ENCODE results near the gene POLD1. TPM values are rescaled to one million over a fixed set of nuclear protein-coding genes. Genes with fewer than 3 reads are reported as not detected.
"Not testable (repeated sequence)": the region's sequence is repeated elsewhere in the genome, so short reads cannot be mapped to it uniquely, and the experiment has no call there.

Gene POLD1
- total RNA-seq, 4 donors from 2014 or later: 7.2 to 13.7 (median 10.3) TPM

DNA sequence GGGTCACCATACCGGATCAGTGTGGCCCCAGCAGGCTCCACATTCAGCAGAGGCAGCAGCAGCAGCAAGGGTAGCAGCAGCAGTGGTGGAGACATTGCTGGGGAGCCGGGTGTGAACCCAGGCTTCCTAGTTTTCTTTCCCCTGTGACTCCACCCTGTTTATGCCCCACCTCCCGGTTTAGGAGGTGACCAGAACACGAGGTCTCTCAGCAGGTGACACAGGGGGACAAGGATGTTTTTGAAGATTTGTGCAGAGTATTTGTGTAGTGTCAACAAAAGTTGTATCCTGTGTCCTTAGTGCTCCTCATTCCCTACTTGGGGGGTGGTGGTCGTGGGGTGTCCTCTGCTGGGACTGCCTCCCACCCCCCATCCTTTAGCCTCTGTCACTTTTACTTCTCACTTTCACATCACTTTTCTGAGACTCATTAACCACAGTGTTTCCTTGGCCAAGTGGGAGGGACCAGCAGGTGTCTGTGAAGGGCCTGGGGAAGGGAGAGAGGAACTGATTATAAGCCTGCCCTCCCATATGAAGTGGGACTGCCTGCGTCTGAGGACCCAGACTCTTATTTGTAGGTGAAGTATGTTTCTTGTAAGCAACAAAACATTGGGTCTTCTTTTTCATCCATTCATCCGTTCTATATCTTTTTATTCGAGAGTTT, 39.4 kb upstream of the POLD1 start:
- ATAC-seq: no peak
- TF ChIP-seq POLR2A (IDR thresholded peaks at IDR 0.05) (no peak), EP300 (IDR thresholded peaks at IDR 0.05) (no peak), POLR2AphosphoS5 (IDR thresholded peaks at IDR 0.05) (no peak)
- TF ChIP-seq, protein P1, sequence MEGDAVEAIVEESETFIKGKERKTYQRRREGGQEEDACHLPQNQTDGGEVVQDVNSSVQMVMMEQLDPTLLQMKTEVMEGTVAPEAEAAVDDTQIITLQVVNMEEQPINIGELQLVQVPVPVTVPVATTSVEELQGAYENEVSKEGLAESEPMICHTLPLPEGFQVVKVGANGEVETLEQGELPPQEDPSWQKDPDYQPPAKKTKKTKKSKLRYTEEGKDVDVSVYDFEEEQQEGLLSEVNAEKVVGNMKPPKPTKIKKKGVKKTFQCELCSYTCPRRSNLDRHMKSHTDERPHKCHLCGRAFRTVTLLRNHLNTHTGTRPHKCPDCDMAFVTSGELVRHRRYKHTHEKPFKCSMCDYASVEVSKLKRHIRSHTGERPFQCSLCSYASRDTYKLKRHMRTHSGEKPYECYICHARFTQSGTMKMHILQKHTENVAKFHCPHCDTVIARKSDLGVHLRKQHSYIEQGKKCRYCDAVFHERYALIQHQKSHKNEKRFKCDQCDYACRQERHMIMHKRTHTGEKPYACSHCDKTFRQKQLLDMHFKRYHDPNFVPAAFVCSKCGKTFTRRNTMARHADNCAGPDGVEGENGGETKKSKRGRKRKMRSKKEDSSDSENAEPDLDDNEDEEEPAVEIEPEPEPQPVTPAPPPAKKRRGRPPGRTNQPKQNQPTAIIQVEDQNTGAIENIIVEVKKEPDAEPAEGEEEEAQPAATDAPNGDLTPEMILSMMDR (IDR thresholded peaks at IDR 0.05): no peak
- H3K9me3 ChIP-seq: peaks cover 0 to 17% (median 0%) of the 10 kb centered on the region in 3 donors
- WGBS, 2 donors (ENCODE audit: low coverage in 1 of 2): 54 to 74% methylated on average over 5 to 7 of the region's 8 CpGs
- H3K27me3 ChIP-seq: no peaks in the 10 kb centered on the region
- no peak overlapping the region for H3K27ac ChIP-seq
- no peak overlapping the region for H3K4me3 ChIP-seq
- no peaks in the 10 kb centered on the region for H3K4me1 ChIP-seq
- no peaks in the 10 kb centered on the region for H3K36me3 ChIP-seq

DNA sequence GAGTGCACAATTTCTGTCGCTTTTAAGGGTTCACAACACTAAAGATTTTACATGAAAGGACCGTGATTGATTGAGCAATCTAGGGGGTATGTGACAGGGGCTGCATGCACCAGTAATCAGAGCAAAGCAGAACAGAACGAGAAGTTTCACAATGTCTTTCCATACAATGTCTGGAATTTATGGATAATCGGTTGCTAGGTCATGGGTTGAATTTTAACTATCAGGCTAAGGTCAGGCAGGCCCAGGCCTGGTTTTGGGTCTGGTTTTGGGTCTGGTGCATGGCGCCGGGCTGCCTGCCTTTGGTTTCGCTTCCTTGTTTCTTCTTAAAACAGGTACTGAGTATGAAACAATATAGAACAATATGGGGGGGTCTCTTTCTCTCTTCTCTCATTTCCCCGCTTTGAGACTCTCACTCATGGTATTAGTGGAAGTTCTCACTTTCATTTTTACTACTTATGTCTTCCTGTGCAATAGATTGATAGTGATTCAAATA, 37.0 kb upstream of the POLD1 start:
- not testable (repeated sequence) for H3K4me1 ChIP-seq, H3K27ac ChIP-seq, H3K4me3 ChIP-seq, H3K36me3 ChIP-seq, ATAC-seq
- WGBS, 2 donors (ENCODE audit: low coverage in 1 of 2): 81 to 82% methylated on average over 7 to 8 of the region's 8 CpGs
- Histone ChIP-seq H3K9me3 (peaks cover 0 to 17% (median 0%) of the 10 kb centered on the region in 3 donors), H3K27me3 (peaks cover 15% of the 10 kb centered on the region)

DNA sequence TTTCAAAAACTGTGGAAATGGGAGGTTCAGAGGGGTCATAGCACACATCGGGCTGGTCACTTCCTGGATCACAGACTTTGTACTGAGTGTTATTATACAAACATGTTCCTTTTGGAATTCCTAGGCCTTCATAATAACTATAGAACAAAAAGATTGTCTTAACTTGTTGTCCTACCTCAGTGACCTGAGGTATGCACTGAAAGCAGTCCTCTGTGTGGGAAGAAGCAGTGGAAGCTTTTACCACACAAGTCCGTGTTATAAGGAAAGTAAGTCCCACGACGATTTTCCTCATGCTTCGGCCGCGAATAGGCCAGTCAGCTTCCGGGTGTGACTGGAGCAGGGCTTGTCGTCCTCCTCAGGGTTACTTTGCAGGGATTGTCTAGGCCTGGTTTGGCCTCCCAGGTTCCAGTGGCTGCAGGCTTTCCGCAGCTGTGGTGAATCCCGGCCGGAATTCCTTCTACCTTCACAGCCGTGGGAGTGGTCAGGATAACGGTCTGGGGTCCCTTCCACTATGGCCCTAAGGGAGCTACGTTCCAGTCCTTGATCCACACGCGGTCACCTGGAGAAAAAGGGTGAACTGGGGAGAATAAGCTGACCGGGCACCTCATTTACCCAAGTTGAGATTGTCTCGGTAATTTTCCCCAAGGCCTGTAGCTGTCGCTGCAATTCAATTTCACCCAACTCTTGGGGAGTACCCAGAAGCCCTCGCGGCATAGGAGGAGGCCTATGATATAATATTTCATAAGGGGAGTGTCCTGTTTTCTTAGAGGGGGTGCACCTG, 34.7 kb upstream of the POLD1 start:
- Histone ChIP-seq H3K9me3 (peaks cover 0 to 11% (median 0%) of the 10 kb centered on the region in 3 donors), H3K4me3 (no peak overlapping the region), H3K4me1 (no peaks in the 10 kb centered on the region), H3K27me3 (peaks cover 15% of the 10 kb centered on the region), H3K27ac (no peak overlapping the region), H3K36me3 (no peaks in the 10 kb centered on the region)
- ATAC-seq: no peak
- TF ChIP-seq POLR2AphosphoS5 (IDR thresholded peaks at IDR 0.05) (no peak), EP300 (IDR thresholded peaks at IDR 0.05) (no peak), POLR2A (IDR thresholded peaks at IDR 0.05) (no peak)
- TF ChIP-seq, protein P1 (IDR thresholded peaks at IDR 0.05): no peak
- WGBS, 2 donors (ENCODE audit: low coverage in 1 of 2): 14 to 65% methylated on average over 1 to 12 of the region's 22 CpGs

DNA sequence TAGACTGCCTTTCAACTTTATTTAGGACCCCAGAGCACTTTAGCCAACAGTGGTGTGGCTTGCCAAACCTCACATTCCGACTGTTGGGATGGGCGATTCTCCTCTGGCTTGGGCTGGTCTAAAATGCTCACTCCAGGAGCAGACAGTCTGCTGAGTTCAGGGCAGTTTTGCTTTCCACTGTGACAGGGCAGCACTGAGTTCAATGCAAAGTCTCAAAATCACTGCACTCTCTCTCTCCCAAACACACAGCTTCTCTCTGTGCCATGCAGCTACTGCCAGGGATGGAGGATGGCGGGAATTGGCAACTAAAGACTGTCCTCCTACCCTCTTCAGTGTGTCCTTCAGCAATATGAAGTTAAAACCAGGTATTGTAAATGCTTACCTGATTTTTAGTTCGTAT, 31.9 kb upstream of the POLD1 start:
- Histone ChIP-seq H3K36me3 (no peaks in the 10 kb centered on the region), H3K4me1 (peaks cover 0 to 7% (median 0%) of the 10 kb centered on the region in 3 donors), H3K27me3 (peaks cover 25% of the 10 kb centered on the region), H3K9me3 (no peaks in the 10 kb centered on the region), H3K27ac (no peak overlapping the region), H3K4me3 (no peak overlapping the region)
- no peak for ATAC-seq
- WGBS, 2 donors (ENCODE audit: low coverage in 1 of 2): 58 to 60% methylated on average over 2 to 4 of the region's 4 CpGs
- TF ChIP-seq EP300 (IDR thresholded peaks at IDR 0.05) (no peak), POLR2AphosphoS5 (IDR thresholded peaks at IDR 0.05) (no peak), POLR2A (IDR thresholded peaks at IDR 0.05) (no peak)
- TF ChIP-seq, protein P1 (IDR thresholded peaks at IDR 0.05): no peak

DNA sequence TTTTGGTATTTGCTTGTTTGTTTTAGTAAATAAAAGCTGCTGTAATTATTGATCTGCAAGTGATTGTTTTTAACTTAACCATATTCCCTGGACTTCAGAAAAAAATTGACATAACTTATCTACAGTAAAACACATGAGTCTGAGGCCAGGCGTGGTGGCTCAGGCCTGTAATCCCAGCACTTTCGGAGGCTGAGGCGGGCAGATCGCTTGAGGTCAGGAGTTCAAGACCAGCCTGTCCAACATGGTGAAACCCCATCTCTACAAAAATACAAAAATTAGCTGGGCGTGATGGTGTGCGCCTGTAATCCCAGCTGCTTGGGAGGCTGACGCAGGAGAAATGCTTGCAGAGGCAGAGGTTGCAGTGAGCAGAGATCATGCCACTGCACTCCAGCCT, 30.7 kb upstream of the POLD1 start:
- H3K9me3 ChIP-seq, H3K36me3 ChIP-seq, ATAC-seq, H3K4me3 ChIP-seq, H3K27ac ChIP-seq: not testable (repeated sequence)
- Histone ChIP-seq H3K27me3 (peaks cover 37% of the 10 kb centered on the region), H3K4me1 (peaks cover 0 to 19% (median 0%) of the 10 kb centered on the region in 3 donors)
- 85 to 100% methylated on average over 1 to 7 of the region's 7 CpGs for WGBS, 2 donors (ENCODE audit: low coverage in 1 of 2)

Measured in gastroesophageal sphincter (tissue), 4 donors.